ENCODE data around the gene CTDNEP1.

The CTDNEP1 gene

GRCh38 chr17:7228920-7229319, 22.6 kb downstream of the CTDNEP1 start:
- DNase-seq (ENCODE audit: low read depth), result no peak

- no peak for DNase-seq (ENCODE audit: low read depth)
These were observed 24.5 kb downstream of the CTDNEP1 start for GRCh38 chr17:7226721-7227710.

- DNase-seq (ENCODE audit: low read depth), result no peak
These were observed 25.7 kb downstream of the CTDNEP1 start for GRCh38 chr17:7225711-7226331.

GRCh38 chr17:7224661-7225111, 26.8 kb downstream of the CTDNEP1 start:
- no peak for DNase-seq (ENCODE audit: low read depth)

GRCh38 chr17:7224110-7224509, 27.4 kb downstream of the CTDNEP1 start:
- DNase-seq (ENCODE audit: low read depth), result no peak

- no peak for DNase-seq (ENCODE audit: low read depth)
These were observed 28.2 kb downstream of the CTDNEP1 start for GRCh38 chr17:7223375-7223774.

GRCh38 chr17:7222972-7223292, 28.6 kb downstream of the CTDNEP1 start:
- DNase-seq (ENCODE audit: low read depth), result no peak

GRCh38 chr17:7222093-7222971, 29.2 kb downstream of the CTDNEP1 start:
- no peak for DNase-seq (ENCODE audit: low read depth)

GRCh38 chr17:7221278-7222092, 30.0 kb downstream of the CTDNEP1 start:
- DNase-seq (ENCODE audit: low read depth), result no peak

- no peak for DNase-seq (ENCODE audit: low read depth)
These were observed 30.8 kb downstream of the CTDNEP1 start for GRCh38 chr17:7220593-7221277.

GRCh38 chr17:7219812-7220592, 31.5 kb downstream of the CTDNEP1 start, which contains the start of the genes ACADVL and DLG4:
Gene ACADVL, plus strand, starts transcription at chr17:7219938. Its CDS starts 47 bp downstream, at chr17:7219985.
Gene DLG4, minus strand, starts transcription at chr17:7219836.
- peak; percentile 67 for DNase-seq (ENCODE audit: low read depth)

- no peak for DNase-seq (ENCODE audit: low read depth)
These were observed 32.2 kb downstream of the CTDNEP1 start for GRCh38 chr17:7219229-7219811.

GRCh38 chr17:7218758-7219157, 32.8 kb downstream of the CTDNEP1 start:
- DNase-seq (ENCODE audit: low read depth), result no peak

GRCh38 chr17:7218166-7218565, 33.4 kb downstream of the CTDNEP1 start:
- no peak for DNase-seq (ENCODE audit: low read depth)

GRCh38 chr17:7217113-7217987, 34.2 kb downstream of the CTDNEP1 start:
- DNase-seq (ENCODE audit: low read depth), result no peak

GRCh38 chr17:7216242-7217112, 35.1 kb downstream of the CTDNEP1 start:
- no peak for DNase-seq (ENCODE audit: low read depth)

GRCh38 chr17:7215652-7216180, 35.8 kb downstream of the CTDNEP1 start:
- no peak for DNase-seq (ENCODE audit: low read depth)
